Measurements from ENCODE around the gene CDC14B.

The CDC14B gene

DNA sequence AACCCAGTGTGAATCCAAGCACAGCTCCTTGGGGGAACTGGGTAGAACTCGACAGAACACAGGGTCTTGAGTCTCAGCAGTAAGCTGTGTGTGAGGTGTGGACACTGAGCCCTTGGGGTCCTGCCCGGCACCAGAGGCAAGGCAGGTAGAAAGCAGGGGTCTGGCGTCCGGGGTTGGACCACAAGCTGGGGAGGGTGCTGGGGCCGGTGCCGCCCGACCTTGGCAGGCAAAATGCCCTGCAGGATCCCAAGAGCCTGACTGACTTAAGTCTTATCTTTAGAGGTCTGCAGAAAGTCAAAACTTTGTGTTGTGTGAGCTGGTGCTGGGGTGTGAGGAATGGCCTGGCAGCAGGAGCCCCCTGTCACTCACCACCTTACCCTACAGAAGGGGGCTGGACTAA is 120.4 kb downstream of the CDC14B start:
- DNase-seq = no peak

DNA sequence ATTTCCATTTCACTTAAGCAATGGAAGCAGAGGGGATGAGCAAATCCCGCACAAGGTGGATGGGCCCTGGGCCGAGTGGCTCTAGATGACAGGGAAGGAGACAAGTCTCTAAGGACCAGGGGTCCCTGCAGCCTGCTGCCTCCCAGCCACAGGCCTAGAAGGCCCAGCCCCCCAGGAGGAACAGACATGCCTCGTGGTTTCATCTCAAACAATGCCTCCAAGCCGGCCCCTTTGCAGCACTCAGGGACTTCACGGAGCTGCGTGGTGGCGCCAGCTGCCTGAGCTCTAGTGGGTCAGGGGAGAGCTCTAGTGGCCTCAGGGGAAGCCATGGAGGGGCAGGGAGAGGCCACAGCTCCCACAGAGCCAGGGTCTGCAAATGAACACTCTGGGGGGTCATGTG is 120.8 kb downstream of the CDC14B start:
- DNase-seq = no peak

DNA sequence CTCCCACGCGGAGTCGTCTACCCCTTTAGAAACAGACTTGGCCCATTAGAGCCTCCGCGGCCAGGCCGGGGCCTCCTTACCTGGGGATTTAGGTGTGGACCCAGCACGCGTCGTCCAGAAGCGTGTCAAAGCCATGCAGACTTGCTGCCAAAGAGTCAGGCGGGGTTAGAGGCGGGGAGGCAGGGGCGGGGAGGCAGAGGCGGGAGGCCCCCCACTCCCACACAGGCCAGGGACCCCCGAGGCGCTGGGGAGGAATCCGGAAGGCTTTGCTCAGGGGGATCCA is 122.6 kb downstream of the CDC14B start:
- DNase-seq = no peak

- no peak for DNase-seq
Measured at GRCh38 chr9:96496368-96497116, 123.1 kb downstream of the CDC14B start.

DNA sequence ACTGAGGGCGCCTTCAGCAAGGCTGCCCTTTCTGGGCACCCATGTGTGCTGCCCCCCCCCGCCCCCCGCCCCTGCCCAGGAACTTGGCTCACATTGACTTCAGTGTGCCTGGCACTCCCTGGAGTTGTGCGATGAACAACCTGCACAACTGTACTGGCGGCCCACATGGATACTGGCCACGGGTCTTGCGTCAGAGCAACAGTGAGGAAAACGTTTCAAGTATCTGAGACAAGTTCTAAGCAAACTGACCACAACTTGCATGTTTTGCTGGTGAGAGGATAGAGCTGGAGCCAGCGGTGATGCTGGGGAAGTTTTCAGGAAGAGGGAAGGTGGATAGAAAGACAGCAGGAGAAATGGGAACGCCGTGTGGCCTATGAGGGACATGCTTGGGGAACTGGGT is 124.3 kb downstream of the CDC14B start:
- no peak for DNase-seq

DNA sequence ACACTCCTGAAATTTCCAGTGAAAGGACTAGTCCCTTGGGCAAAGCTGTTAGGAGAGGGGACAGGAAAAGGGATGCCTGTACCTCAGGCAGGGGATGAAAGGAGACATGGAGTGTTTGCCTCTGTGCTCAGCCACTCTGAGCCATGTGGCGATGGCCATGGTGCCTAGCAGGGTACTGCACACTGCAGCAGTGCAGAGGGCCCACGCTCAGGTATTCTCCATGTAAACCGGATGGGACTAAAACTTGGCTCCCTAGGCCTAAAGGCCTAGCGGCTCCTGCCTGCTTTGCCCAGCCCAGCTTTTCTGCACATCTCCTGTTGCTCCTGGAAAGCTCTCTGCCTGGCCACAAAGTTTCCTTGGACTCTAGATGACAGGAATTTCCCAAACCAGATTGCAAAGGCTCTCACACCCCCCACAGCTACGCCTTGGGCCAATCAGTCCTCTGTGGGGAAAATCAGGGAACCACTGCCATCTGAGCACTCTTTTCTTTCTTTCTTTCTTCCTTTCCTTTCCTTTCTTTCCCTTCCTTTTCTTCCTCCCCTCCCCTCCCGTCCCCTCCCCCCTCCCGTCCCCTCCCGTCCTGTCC is 125.3 kb downstream of the CDC14B start:
- DNase-seq = no peak

GRCh38 chr9:96493757-96494156 is 125.9 kb downstream of the CDC14B start:
- DNase-seq = no peak

- DNase-seq = no peak
Measured at GRCh38 chr9:96492993-96493531, 126.6 kb downstream of the CDC14B start.

DNA sequence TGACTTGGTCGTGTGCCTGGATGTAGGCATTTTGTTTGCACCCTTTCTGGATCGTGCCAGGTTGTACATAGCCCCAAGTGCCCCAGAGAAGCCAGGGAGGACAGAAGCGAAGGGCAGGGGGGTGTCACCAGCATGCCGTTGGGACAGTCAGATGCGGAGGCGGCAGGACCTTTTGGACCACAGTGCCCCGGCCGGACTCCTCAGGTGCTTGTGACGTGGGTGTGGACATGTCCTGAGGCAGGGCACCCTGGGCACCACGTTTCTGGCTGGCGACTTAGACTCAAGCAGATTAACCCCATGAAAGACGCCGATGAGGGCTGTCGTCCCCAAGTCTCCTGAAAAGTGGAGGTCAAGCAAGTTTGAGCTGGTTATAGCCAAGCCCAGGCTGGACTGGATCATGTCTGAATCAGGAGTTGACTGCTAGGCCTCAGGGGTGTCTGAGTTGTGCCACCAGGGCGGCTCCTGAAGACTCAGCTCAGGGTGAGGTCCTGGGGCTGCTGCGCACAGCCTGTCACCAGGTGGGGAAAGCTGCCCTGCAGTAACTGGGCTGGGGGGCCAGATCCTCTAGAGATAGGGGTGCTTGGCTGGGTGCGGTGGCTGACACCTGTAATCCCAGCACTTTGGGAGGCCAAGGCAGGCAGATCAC is 127.6 kb downstream of the CDC14B start:
- DNase-seq = no peak

- DNase-seq = no peak
Measured at GRCh38 chr9:96491079-96491879, 128.4 kb downstream of the CDC14B start.

DNA sequence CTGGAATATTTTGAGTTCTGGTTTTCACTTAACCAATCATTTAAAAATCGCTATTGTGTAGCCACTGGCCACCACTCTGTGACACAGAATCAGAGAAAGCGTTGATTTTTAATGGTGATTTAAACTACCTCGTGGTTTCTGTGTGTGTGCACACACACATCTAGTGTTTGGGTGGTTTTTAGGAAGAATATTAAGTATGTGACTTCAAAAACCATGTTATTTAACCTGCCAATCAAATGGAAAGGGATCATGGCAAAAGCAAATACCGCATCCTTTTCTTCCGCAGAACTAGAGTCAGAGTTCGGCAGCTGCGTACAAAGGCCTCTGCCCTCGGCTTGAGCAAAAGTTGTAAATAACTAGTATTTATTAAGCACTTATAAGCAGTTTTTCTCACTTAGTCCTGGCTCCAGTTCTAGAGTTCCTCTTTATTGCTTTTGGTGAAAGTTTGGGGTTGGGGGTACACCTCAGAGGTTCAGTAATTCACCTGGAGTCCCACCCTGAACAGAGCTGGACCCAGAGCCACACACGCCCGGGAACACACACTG is 129.0 kb downstream of the CDC14B start:
- no peak for DNase-seq

DNA sequence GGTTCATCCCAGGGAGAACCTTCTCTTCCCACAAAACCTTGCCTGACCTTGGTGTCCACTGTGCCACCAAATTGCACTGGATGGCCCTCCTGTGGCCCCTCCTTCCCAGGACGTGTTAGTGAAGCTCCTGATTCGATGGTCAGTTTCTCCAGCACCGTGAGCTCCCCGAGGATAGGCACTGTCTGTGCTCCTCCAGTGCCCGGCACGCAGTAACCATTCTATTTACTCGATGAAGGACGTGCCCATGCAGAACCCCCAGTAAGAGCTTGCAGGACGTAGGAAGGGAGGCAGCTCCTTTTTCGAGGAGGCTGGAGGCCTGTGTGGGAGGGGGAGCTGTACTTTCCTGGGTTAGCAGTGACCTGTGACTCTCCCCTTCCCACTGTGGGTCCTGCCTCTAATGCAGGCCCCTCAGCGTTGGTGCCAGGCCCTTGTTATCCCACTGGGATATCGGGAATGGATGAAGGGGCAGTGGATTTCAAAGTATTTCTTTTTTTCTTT is 130.1 kb downstream of the CDC14B start:
- no peak for DNase-seq

- DNase-seq = no peak
Measured at GRCh38 chr9:96487949-96488348, 131.7 kb downstream of the CDC14B start.

DNA sequence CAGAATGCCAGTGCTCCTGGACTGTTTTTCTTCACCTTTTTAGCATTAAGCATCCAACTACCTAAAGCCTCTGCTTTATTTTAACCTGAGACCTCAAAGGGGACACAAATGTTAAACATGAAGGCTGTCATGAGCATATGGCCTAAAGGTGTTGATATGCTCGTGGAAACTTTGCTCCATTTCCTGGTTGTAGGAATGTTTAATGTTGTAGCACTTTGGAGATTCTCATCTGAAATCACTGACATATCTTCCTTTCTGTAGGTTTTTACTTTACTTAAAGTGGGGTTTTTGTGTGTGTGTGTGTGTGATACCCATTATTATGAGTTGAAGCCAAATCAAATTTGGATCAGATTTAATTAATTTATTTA is 132.6 kb downstream of the CDC14B start:
- no peak for DNase-seq

DNA sequence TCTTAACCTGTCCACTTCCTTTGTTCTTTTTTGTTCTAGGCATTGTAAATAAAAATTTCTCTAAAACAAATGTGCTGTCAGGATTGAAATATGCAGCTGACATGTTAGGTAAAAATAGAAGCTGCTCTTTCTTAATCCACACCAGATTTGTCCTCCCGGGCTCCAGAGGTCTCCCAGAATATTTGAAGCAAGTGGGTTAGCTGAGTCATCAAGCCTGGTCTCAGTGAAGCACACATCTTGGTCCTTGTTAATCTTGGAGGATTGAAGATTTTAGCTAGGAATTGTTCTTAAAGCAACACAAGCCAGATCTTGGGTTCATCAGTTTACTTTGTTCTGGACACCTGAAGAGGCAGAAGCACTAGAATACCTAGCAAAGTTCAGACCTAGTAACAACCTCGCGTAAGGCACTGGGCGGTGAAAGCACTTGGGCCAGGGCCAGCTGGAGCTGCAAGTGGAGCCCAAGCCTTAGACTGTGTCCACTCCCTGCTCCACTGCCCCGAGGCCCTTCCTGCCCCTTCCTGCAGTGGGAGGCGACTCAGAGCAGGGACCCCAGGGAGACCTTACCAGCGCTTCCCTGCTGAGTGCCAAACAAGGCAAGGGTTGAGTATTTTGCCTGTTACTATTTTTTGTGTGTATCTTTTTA is 133.1 kb downstream of the CDC14B start:
- DNase-seq = no peak

GRCh38 chr9:96485280-96485679 is 134.4 kb downstream of the CDC14B start:
- DNase-seq = no peak

DNA sequence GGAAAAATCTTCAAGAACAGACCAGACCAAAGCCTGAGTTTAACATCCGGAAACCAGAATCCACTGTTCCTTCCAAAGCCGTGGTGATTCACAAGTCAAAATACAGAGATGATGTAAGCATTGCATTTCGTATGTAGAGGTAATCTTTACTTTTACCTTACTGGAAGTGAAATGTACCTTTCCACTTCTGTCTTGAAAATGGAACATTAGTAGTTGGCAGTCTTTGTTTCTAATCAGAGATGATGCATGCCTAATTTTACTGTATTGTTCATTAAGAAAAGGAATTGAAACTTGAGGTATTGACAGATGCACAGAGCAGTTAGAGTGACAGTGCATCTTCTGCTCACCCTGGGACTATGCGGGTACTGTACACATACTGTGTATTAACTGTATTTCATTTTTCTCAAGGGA is 135.1 kb downstream of the CDC14B start:
- no peak for DNase-seq

DNA sequence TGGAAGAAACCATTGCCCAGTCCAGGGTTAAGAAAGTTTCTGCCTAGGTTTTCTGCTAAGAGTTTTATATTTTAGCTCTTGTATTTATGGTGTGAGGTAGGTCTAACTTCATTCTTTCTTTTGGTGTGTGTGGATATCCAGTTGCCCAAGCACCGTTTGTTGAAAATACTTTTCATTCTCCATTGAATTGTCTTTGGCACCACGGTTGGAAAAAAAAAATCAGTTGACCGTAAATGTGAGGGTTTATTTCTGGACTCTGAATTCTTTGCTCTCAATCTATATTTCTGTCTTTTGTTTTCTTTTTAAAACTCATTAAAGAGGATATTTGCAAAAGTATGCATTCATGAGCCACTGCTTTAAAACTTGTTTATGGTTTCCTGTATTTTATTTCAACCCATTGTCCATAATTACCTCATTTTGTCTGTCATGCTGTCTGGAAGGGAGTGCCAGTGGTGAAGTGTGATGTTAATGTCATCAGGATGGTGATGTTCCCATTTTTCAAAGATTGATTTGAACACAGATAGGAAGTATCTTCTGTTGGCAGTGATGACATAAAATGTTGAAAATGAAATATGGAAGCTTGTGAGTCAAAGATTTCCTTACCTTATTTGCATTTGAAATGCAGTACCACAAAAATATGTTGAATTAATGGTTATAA is 135.8 kb downstream of the CDC14B start:
- no peak for DNase-seq

- no peak for DNase-seq
Measured at GRCh38 chr9:96483197-96483596, 136.4 kb downstream of the CDC14B start.

- no peak for DNase-seq
Measured at GRCh38 chr9:96482476-96482875, 137.2 kb downstream of the CDC14B start.

- no peak for DNase-seq
Measured at GRCh38 chr9:96480736-96481135, 138.9 kb downstream of the CDC14B start.

DNA sequence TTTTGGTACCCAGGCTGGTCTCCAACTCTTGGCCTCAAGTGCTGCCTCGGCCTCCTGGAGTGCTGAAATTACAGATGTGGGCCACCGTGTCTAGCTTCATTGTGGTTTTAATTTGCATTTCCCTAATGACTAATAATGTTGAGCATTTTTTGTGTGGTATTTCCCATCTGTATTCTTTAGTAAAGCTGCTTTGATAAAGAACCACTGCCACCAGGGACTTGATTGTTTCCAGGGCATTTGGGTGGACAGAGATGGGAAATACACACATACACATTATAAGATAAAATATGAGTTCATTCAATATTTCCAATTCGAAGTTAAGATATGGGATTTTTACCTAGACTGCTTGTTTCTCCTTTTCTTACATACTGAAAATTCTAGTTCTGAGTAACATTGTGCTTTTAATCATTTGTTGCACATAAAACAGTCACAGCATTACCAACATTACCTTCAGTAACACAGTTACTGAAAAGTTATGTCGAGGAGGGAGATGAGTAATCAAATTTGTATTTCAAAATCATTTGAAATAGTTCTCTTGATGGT is 140.7 kb downstream of the CDC14B start:
- no peak for DNase-seq
